T-helper 17 cell (primary cell): ENCODE measurements around the gene OR8H2. TPM values are rescaled to one million over a fixed set of nuclear protein-coding genes. Genes with fewer than 3 reads are reported as not detected.

ENCODE experiments used
- total RNA-seq, 4 donors: library from RNA in 2 of 4; stranded (reverse) in 2 of 4; gene quantifications; one replicate each; pipeline ENCODE4 v1.2.3 and lab custom pipeline; 2022 to 2026

The OR8H2 gene
- total RNA-seq, 2 donors from 2014 or later, result not detected

Other genes with a start within 250 kb of the OR8H2 start
- gene TRIM51, start 220.4 kb upstream of the OR8H2 start, total RNA-seq, result under 1 TPM in 1 of 2 donors, not detected in 1; 0.17 TPM
- not detected for gene OR5W2, start 189.1 kb upstream of the OR8H2 start, total RNA-seq
- gene OR5I1, start 167.3 kb upstream of the OR8H2 start, total RNA-seq, result not detected
- not detected for gene OR10AG1, start 133.7 kb upstream of the OR8H2 start, total RNA-seq
- not detected for gene OR5F1, start 109.1 kb upstream of the OR8H2 start, total RNA-seq
- gene OR5AS1, start 76.0 kb upstream of the OR8H2 start, total RNA-seq, result not detected
- not detected for gene OR8I2, start 10.4 kb upstream of the OR8H2 start, total RNA-seq
- not detected for gene OR8H3, start 18.7 kb downstream of the OR8H2 start, total RNA-seq
- not detected for gene OR8J3, start 36.5 kb downstream of the OR8H2 start, total RNA-seq
- not detected for gene OR8K5, start 56.6 kb downstream of the OR8H2 start, total RNA-seq
- gene OR5J2, start 72.9 kb downstream of the OR8H2 start, total RNA-seq, result not detected
- gene OR5T2, start 130.6 kb downstream of the OR8H2 start, total RNA-seq, result not detected
- gene OR5T3, start 148.6 kb downstream of the OR8H2 start, total RNA-seq, result not detected
- gene OR5T1, start 170.5 kb downstream of the OR8H2 start, total RNA-seq, result not detected
- gene OR8H1, start 188.6 kb downstream of the OR8H2 start, total RNA-seq, result not detected
- gene OR8K3, start 211.5 kb downstream of the OR8H2 start, total RNA-seq, result not detected
- not detected for gene OR8K1, start 242.4 kb downstream of the OR8H2 start, total RNA-seq